ENCODE measurements around the gene COX4I1. TPM values are rescaled to one million over a fixed set of nuclear protein-coding genes. Genes with fewer than 3 reads are reported as not detected.
A peak's percentile ranks its signal among the peaks of the same experiment; 100 is the strongest.

COX4I1 gene
- total RNA-seq, 1 experiment from 2014 or later = 839 TPM

DNA sequence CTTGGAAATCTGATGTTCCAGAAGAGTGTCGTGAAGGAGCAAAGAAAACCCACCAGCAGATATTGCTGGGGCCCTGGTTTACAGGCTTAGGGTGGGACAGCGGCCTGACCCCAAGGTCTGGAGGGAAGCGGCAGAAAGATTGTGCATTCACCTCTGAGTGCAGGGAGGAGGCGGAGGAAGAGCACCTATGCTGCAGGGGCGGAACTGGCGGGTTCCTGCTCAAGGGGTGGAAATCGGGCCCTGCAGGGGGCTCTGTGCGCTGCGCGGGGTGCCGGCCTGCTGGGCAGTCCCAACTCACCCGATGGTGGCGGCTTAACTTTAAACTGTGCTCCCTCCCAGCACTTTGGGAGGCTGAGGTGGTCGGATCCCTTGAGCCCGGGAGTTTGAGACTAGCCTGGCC, 47.5 kb downstream of the COX4I1 start:
- DNase-seq (ENCODE audit: low read depth, low spot score) = no peak
- H4K20me1 ChIP-seq (ENCODE audit: insufficient read depth) = no peaks in the 10 kb centered on the region
- TF ChIP-seq, protein P1, sequence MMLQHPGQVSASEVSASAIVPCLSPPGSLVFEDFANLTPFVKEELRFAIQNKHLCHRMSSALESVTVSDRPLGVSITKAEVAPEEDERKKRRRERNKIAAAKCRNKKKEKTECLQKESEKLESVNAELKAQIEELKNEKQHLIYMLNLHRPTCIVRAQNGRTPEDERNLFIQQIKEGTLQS (IDR thresholded peaks at IDR 0.05) = no peak
- TF ChIP-seq SIN3A (IDR thresholded peaks at IDR 0.05; ENCODE audit: low read depth) (no peak), TCF7L2 (IDR thresholded peaks at IDR 0.05; ENCODE audit: borderline replicate concordance, extremely low read depth, insufficient read depth, insufficient read length) (no peak)
- TF ChIP-seq, protein P2, sequence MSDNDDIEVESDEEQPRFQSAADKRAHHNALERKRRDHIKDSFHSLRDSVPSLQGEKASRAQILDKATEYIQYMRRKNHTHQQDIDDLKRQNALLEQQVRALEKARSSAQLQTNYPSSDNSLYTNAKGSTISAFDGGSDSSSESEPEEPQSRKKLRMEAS (IDR thresholded peaks at IDR 0.05) = no peak
- BruUV-seq (replicated peaks) = no TSS peak
- H3K4me3 ChIP-seq (replicated peaks in 1 of 2; ENCODE audit: low read depth in 1 of 2, low read length in 2 of 2) = no peak overlapping the region
- H3K36me3 ChIP-seq (ENCODE audit: control insufficient read depth in 1 of 2, insufficient read depth in 2 of 2, low read length in 2 of 2) = no peaks in the 10 kb centered on the region
- POLR2A ChIA-PET = no interaction called here
- no peak overlapping the region for H2AFZ ChIP-seq (ENCODE audit: low read depth, low read length, poor library complexity, severe bottlenecking)
- 0 out of 2 replicates have a peak, but pooled peaks cover 12% of the 10 kb centered on the region for H3K27me3 ChIP-seq (ENCODE audit: insufficient read depth, low read length)
- no peaks in the 10 kb centered on the region for H3K9me3 ChIP-seq (ENCODE audit: control insufficient read depth in 1 of 2, insufficient read depth in 1 of 2, low read depth in 1 of 2, low read length in 2 of 2)
- peak; percentile 27; the same call in 1 of the 2 replicates for ATAC-seq
- H3K9ac ChIP-seq (ENCODE audit: low read length) = no peak overlapping the region
- no peaks in the 10 kb centered on the region for H3K9me2 ChIP-seq (ENCODE audit: insufficient read depth)
- CTCF ChIA-PET = no interaction called here
- no peak overlapping the region for H3K27ac ChIP-seq (ENCODE audit: low read depth, low read length)
- RAD21 ChIA-PET (ENCODE audit: low non-redundant PET in 1 of 2, low total read pairs in 2 of 2, uncharacterized antibody in 2 of 2, unreplicated experiment in 2 of 2) = no interaction called here
- H3K4me2 ChIP-seq (ENCODE audit: low read length) = no peak overlapping the region
- no peaks in the 10 kb centered on the region for H3K4me1 ChIP-seq (ENCODE audit: control insufficient read depth in 1 of 2, insufficient read depth in 2 of 2, low read length in 2 of 2)
- intact Hi-C loops (cut with micrococcal nuclease) = no loop called here
- H3K79me2 ChIP-seq (ENCODE audit: insufficient read depth, low read length) = no peaks in the 10 kb centered on the region

DNA sequence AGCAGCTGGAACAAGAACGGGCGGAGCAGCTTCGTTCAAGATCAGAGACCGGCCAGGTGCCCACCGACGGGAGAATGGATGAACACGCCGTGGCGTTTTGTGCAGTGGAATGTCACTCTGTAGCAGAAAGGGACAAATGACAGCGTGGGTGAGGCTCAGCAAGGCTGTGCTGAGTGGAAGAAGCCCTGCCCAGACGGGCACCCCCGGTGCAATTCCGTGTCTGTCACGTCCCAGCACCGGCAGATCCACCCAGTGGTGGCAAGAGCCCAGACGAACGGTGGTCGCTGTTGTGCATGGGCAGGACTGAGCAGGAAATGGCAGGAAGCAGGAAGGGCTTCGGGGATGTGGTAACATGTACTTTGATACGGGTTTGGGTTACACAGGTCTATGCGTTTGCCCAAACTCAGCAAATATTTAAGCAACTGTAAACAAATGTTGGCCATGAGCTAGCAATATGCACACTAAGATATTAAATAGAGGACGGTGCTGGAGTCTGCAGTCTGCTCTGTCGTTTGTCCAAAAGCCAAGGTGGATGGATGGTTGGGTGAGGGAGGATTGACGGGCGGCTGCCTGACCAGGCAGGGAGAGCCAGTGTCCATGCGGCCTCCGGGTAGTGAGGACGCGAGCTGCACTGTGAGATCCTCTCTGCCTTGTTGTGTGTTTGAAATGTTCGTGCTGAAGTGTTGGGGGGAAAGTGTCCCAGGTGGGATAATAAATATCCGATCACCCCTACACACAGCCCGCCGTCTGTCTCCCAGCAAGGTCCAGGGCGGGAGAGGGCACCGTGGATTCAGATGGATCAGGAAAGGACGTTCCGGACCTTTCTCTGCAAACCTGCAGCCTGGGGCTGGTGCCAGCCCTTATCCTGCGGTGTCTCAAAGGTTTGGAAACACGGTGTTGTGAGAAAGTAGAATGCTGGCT, 48.4 kb downstream of the COX4I1 start:
- Histone ChIP-seq H3K4me2 (ENCODE audit: low read length) (no peak overlapping the region), H2AFZ (ENCODE audit: low read depth, low read length, poor library complexity, severe bottlenecking) (no peak overlapping the region)
- CTCF ChIA-PET = no interaction called here
- TF ChIP-seq, protein P1 (IDR thresholded peaks at IDR 0.05) = no peak
- TF ChIP-seq YY1 (IDR thresholded peaks at IDR 0.05; ENCODE audit: extremely low read depth, insufficient replicate concordance, low read depth, low read length) = no peak
- TF ChIP-seq EZH2phosphoT487 (IDR thresholded peaks at IDR 0.05; ENCODE audit: borderline replicate concordance) = no peak
- TF ChIP-seq JUND (IDR thresholded peaks at IDR 0.05) = no peak
- TF ChIP-seq FOSL1 (IDR thresholded peaks at IDR 0.05; ENCODE audit: low read depth) = no peak
- TF ChIP-seq EZH2 (IDR thresholded peaks at IDR 0.05) = no peak
- no peak for TF ChIP-seq EGR1 (IDR thresholded peaks at IDR 0.05; ENCODE audit: low read depth)
- TF ChIP-seq POLR2A (IDR thresholded peaks at IDR 0.05; ENCODE audit: borderline replicate concordance, extremely low read depth, insufficient read depth, insufficient read length) = no peak
- TF ChIP-seq ZFX (IDR thresholded peaks at IDR 0.05) = no peak
- TF ChIP-seq, protein P2 (IDR thresholded peaks at IDR 0.05) = no peak
- TF ChIP-seq RAD21 (IDR thresholded peaks at IDR 0.05; ENCODE audit: low read depth) = no peak
- TF ChIP-seq CBX3 (IDR thresholded peaks at IDR 0.05; ENCODE audit: low read depth) = no peak
- TF ChIP-seq, protein P3, sequence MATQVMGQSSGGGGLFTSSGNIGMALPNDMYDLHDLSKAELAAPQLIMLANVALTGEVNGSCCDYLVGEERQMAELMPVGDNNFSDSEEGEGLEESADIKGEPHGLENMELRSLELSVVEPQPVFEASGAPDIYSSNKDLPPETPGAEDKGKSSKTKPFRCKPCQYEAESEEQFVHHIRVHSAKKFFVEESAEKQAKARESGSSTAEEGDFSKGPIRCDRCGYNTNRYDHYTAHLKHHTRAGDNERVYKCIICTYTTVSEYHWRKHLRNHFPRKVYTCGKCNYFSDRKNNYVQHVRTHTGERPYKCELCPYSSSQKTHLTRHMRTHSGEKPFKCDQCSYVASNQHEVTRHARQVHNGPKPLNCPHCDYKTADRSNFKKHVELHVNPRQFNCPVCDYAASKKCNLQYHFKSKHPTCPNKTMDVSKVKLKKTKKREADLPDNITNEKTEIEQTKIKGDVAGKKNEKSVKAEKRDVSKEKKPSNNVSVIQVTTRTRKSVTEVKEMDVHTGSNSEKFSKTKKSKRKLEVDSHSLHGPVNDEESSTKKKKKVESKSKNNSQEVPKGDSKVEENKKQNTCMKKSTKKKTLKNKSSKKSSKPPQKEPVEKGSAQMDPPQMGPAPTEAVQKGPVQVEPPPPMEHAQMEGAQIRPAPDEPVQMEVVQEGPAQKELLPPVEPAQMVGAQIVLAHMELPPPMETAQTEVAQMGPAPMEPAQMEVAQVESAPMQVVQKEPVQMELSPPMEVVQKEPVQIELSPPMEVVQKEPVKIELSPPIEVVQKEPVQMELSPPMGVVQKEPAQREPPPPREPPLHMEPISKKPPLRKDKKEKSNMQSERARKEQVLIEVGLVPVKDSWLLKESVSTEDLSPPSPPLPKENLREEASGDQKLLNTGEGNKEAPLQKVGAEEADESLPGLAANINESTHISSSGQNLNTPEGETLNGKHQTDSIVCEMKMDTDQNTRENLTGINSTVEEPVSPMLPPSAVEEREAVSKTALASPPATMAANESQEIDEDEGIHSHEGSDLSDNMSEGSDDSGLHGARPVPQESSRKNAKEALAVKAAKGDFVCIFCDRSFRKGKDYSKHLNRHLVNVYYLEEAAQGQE (IDR thresholded peaks at IDR 0.05; ENCODE audit: low read depth) = no peak

More for the DNA sequence above, 48.4 kb downstream of the COX4I1 start:
- Histone ChIP-seq H3K27ac (ENCODE audit: low read depth, low read length) (no peak overlapping the region), H3K9me3 (ENCODE audit: control insufficient read depth in 1 of 2, insufficient read depth in 1 of 2, low read depth in 1 of 2, low read length in 2 of 2) (no peaks in the 10 kb centered on the region), H3K9me2 (ENCODE audit: insufficient read depth) (no peaks in the 10 kb centered on the region), H3K27me3 (ENCODE audit: insufficient read depth, low read length) (0 out of 2 replicates have a peak, but pooled peaks cover 15% of the 10 kb centered on the region), H3K36me3 (ENCODE audit: control insufficient read depth in 1 of 2, insufficient read depth in 2 of 2, low read length in 2 of 2) (no peaks in the 10 kb centered on the region), H3K4me3 (replicated peaks in 1 of 2; ENCODE audit: low read depth in 1 of 2, low read length in 2 of 2) (no peak overlapping the region), H3K79me2 (ENCODE audit: insufficient read depth, low read length) (no peaks in the 10 kb centered on the region), H3K9ac (ENCODE audit: low read length) (no peak overlapping the region), H4K20me1 (ENCODE audit: insufficient read depth) (no peaks in the 10 kb centered on the region), H3K4me1 (ENCODE audit: control insufficient read depth in 1 of 2, insufficient read depth in 2 of 2, low read length in 2 of 2) (no peaks in the 10 kb centered on the region)
- no peak for DNase-seq (ENCODE audit: low read depth, low spot score)
- no peak for ATAC-seq
- intact Hi-C loops (cut with micrococcal nuclease) = no loop called here
- ChIA-PET POLR2A (no interaction called here), RAD21 (ENCODE audit: low non-redundant PET in 1 of 2, low total read pairs in 2 of 2, uncharacterized antibody in 2 of 2, unreplicated experiment in 2 of 2) (no interaction called here)
- no TSS peak for BruUV-seq (replicated peaks)

Measured in HCT116 (cell line).